SK-N-SH (cell line): Measurements from ENCODE around the gene RASAL3. TPM values are rescaled to one million over a fixed set of nuclear protein-coding genes. Genes with fewer than 3 reads are reported as not detected.

ENCODE experiments used
- CTCF ChIA-PET: fragments of 300-600, 350-600 bp; formaldehyde crosslinking; extraction: SDS; loops from one replicate; lab custom pipeline; 2021; lab: Yijun Ruan, JAX
- POLR2A ChIA-PET: fragments of 350-600 bp; sonication (Branson Sonifier 250); formaldehyde crosslinking; extraction: SDS; loops from one replicate; lab custom pipeline; 2020; ENCODE audit warnings: antibody characterized with exemption, inconsistent platforms; lab: Yijun Ruan, JAX
- DNase-seq: peaks from one replicate; pipeline ENCODE4 v3.0.0; 2012
- H2AFZ ChIP-seq: fragments of 200-600 bp; sonication (generic); 2 replicates; pipeline ENCODE4 v1.8.1; 2016; ENCODE audit warnings: antibody characterized with exemption, mild to moderate bottlenecking, low read depth
- H3F3A ChIP-seq: fragments of 200-600 bp; sonication (generic); replicated peaks from 2 replicates; pipeline ENCODE3; 2016; ENCODE audit warnings: antibody characterized with exemption, mild to moderate bottlenecking; ENCODE audit not compliant: insufficient read depth
- H3K27ac ChIP-seq, 2 experiments: fragments of 200-500 bp in 1 of 2; fragments of 200-600 bp in 1 of 2; sonication (Bioruptor generic) in 1 of 2; sonication (generic), shearing (Covaris generic) in 1 of 2; 2 replicates each; pipeline versions ENCODE4 v1.5.1 to v1.6.1; 2014 to 2016; ENCODE audit warnings: low read depth in 2 of 2, inconsistent platforms in 1 of 2, low read length in 1 of 2, mild to moderate bottlenecking in 1 of 2, mixed read lengths in 1 of 2
- H3K27me3 ChIP-seq: fragments of 200-600 bp; sonication (generic), shearing (Covaris generic); 2 replicates; pipeline ENCODE4 v1.6.1; 2016; ENCODE audit warnings: mixed run types; ENCODE audit not compliant: insufficient read depth
- H3K36me3 ChIP-seq, 2 experiments: fragments of 200-500 bp in 1 of 2; fragments of 200-600 bp in 1 of 2; sonication (Bioruptor generic) in 1 of 2; sonication (generic) in 1 of 2; replicated peaks in 1 of 2; 2 replicates each; pipeline versions ENCODE3 to v1.5.1; 2014 to 2016; ENCODE audit warnings: low read length in 1 of 2, mild to moderate bottlenecking in 1 of 2; ENCODE audit not compliant: insufficient read depth in 2 of 2, control insufficient read depth in 1 of 2
- H3K4me1 ChIP-seq, 2 experiments: fragments of 200-500 bp in 1 of 2; fragments of 200-600 bp in 1 of 2; sonication (Bioruptor generic) in 1 of 2; sonication (generic), shearing (Covaris generic) in 1 of 2; 2 replicates each; pipeline versions ENCODE4 v1.5.1 to v1.6.1; 2014 to 2016; ENCODE audit warnings: low read depth in 1 of 2, low read length in 1 of 2, mixed run types in 1 of 2; ENCODE audit not compliant: insufficient read depth in 2 of 2, control insufficient read depth in 1 of 2
- H3K4me2 ChIP-seq: fragments of 200-600 bp; sonication (generic), shearing (Covaris generic); 2 replicates; pipeline ENCODE4 v1.6.1; 2017; ENCODE audit warnings: mixed run types
- H3K4me3 ChIP-seq, 2 experiments: fragments of 200-500 bp in 1 of 2; fragments of 200-600 bp in 1 of 2; sonication (Bioruptor generic) in 1 of 2; sonication (generic), shearing (Covaris generic) in 1 of 2; 2 replicates each; pipeline versions ENCODE4 v1.5.1 to v1.8.1; 2014 to 2016; ENCODE audit warnings: low read depth in 2 of 2, inconsistent platforms in 1 of 2, low read length in 1 of 2, mild to moderate bottlenecking in 1 of 2, mixed read lengths in 1 of 2, moderate library complexity in 1 of 2
- H3K79me2 ChIP-seq: fragments of 200-600 bp; sonication (generic); 2 replicates; pipeline ENCODE4 v1.8.1; 2017; ENCODE audit warnings: mild to moderate bottlenecking; ENCODE audit not compliant: insufficient read depth
- H3K9ac ChIP-seq: fragments of 200-600 bp; sonication (generic); 2 replicates; pipeline ENCODE4 v1.6.1; 2017; ENCODE audit warnings: mixed run types
- H3K9me2 ChIP-seq: fragments of 200-600 bp; sonication (generic); 2 replicates; pipeline ENCODE4 v1.6.1; 2017; ENCODE audit warnings: mixed run types
- H3K9me3 ChIP-seq: fragments of 200-600 bp; sonication (generic); 2 replicates; pipeline ENCODE4 v1.6.1; 2017; ENCODE audit warnings: mixed run types, mild to moderate bottlenecking, moderate library complexity
- H4K20me1 ChIP-seq: fragments of 200-600 bp; sonication (generic); 2 replicates; pipeline ENCODE4 v1.6.1; 2017; ENCODE audit warnings: mild to moderate bottlenecking, mixed run types; ENCODE audit not compliant: insufficient read depth
- ELF1 ChIP-seq: IDR thresholded peaks from 2 replicates; pipeline ENCODE4 v1.4.0; 2012
- EZH2phosphoT487 ChIP-seq: fragments of 200-600 bp; sonication (generic); IDR thresholded peaks from 2 replicates; pipeline ENCODE4 v1.6.1; 2017; ENCODE audit warnings: low read depth, mixed run types, mild to moderate bottlenecking, antibody characterized with exemption, moderate library complexity, borderline replicate concordance
- FOSL2 ChIP-seq: IDR thresholded peaks from 2 replicates; pipeline ENCODE4 v1.4.0; 2012; ENCODE audit warnings: low read depth, mild to moderate bottlenecking, moderate library complexity, borderline replicate concordance
- FOXJ3 ChIP-seq: sonication (generic); formaldehyde crosslinking; IDR thresholded peaks from 2 replicates; pipeline ENCODE4 v1.5.1; 2020; ENCODE audit warnings: mild to moderate bottlenecking, missing genetic modification reagents
- FOXM1 ChIP-seq: IDR thresholded peaks from 2 replicates; pipeline ENCODE4 v1.4.0; 2012; ENCODE audit warnings: low read depth, mild to moderate bottlenecking
- GABPA ChIP-seq: IDR thresholded peaks from 2 replicates; pipeline ENCODE4 v1.4.0; 2012; ENCODE audit warnings: low read depth, mild to moderate bottlenecking
- GATA2 ChIP-seq: sonication (generic); formaldehyde crosslinking; IDR thresholded peaks from 2 replicates; pipeline ENCODE4 v1.5.0; 2020; ENCODE audit warnings: mild to moderate bottlenecking, missing genetic modification reagents
- MEF2A ChIP-seq: IDR thresholded peaks from 2 replicates; pipeline ENCODE4 v1.4.0; 2012; ENCODE audit warnings: low read depth, borderline replicate concordance
- NRF1 ChIP-seq: IDR thresholded peaks from 2 replicates; pipeline ENCODE4 v1.6.1; 2012; ENCODE audit warnings: low read depth, mild to moderate bottlenecking, low read length
- RXRA ChIP-seq: IDR thresholded peaks from 2 replicates; pipeline ENCODE4 v1.4.0; 2012; ENCODE audit warnings: low read depth, mild to moderate bottlenecking, borderline replicate concordance
- TAF1 ChIP-seq: IDR thresholded peaks from 2 replicates; pipeline ENCODE4 v1.6.1; 2012; ENCODE audit warnings: low read depth, mild to moderate bottlenecking, low read length, moderate library complexity, borderline replicate concordance
- TCF12 ChIP-seq: IDR thresholded peaks from 2 replicates; pipeline ENCODE4 v1.4.0; 2012
- TEAD4 ChIP-seq: IDR thresholded peaks from 2 replicates; pipeline ENCODE4 v1.4.0; 2012; ENCODE audit warnings: mild to moderate bottlenecking, borderline replicate concordance; ENCODE audit not compliant: insufficient read depth
- YY1 ChIP-seq: IDR thresholded peaks from 2 replicates; pipeline ENCODE4 v1.4.0; 2012; ENCODE audit warnings: low read depth, mild to moderate bottlenecking
- WGBS: methylation state at CpG from one replicate; pipeline ENCODE4 v1.1.6; 2017; ENCODE audit warnings: low lambda C conversion rate; 5-methylcytosine and 5-hydroxymethylcytosine counted together
- polyA plus RNA-seq, 3 experiments: library from polyadenylated mRNA; depleted of rRNA; stranded (reverse); fragments of >200 nt; gene quantifications; 2 replicates each; pipeline ENCODE4 v1.2.3, GENCODE V29; 2012
- TF ChIP-seq, protein P1 (sequence below): IDR thresholded peaks from 2 replicates; pipeline ENCODE4 v1.6.1; 2012; ENCODE audit warnings: mild to moderate bottlenecking, low read depth, low read length, moderate library complexity
- TF ChIP-seq, protein P2 (sequence below): fragments of 150-350 bp; IDR thresholded peaks from 2 replicates; pipeline ENCODE4 v1.6.1; 2016; ENCODE audit warnings: mild to moderate bottlenecking, low read depth, low read length
- TF ChIP-seq, protein P3 (sequence below): IDR thresholded peaks from 2 replicates; pipeline ENCODE4 v1.4.0; 2012; ENCODE audit warnings: low read depth, borderline replicate concordance

The RASAL3 gene
- 0.02 TPM in 2 replicates for polyA plus RNA-seq (2012; rRNA removed)
- polyA plus RNA-seq (2012; cell fraction: cytosol; rRNA removed): 0.01 and 0.04 TPM in 2 replicates
- polyA plus RNA-seq (2012; cell fraction: nucleus; rRNA removed): 0.05 and 0.28 TPM in 2 replicates

DNA sequence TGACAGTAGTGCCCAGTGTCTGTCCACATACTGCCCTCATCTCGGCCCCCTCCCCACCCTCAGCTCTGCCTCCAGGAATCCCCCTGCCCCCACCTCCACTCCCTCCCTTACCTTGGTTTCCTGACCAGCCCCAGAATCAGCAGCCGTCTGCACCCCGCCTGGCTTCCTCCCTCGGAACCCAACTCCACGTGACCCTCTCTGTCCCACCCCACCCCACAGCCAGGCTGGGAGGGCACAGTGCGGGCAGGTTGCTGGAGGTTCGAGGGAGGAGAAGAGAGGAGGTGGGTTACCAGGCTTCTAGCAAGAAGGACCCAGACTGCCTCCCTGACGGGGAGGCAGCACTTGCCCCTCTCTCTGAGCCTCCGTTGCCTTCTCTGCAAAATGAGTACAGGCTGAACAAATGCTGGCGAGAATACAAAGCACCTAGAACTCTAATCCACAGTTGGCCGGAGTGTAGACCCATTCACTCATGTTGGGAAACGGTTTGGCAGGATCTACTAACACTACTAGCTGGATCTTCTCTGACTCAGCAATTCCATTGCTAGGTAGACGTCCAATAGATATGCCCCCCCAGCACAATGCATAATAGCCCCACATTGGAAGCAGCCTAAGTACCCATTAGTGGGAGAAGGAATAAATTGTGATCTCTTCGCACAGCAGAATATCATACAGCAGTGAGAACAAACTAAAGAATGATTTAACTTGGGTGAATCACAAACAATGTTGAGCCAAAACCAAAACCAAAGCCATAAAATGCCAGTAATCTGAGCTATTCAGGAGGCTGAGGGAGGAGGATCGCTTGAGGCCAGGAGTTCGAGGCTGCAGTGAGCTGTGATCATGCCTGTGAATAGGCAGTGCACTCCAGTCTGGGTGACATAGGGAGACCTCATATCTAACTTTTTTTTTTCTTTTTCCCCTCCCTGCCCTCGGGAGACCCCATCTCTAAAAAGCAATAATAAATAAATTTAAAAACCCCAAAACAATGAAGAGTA is at the start of gene RASAL3:
Gene RASAL3, minus strand, starts transcription at position 151 of the 992 bp plus-strand sequence. CDS start 186 bp downstream, outside the sequence.
- 39% methylated on average over 16 of the region's 17 CpGs for WGBS
- Histone ChIP-seq H3K9ac (no peak within 1 kb of the TSS), H3K36me3 (no peaks in the 10 kb centered on the region), H4K20me1 (no peaks in the 10 kb centered on the region), H2AFZ (no peak within 1 kb of the TSS), H3K9me2 (no peaks in the 10 kb centered on the region), H3K9me3 (no peaks in the 10 kb centered on the region), H3K4me2 (no peak within 1 kb of the TSS), H3K27ac (no peak within 1 kb of the TSS), H3F3A (peaks cover 8% of the 10 kb centered on the region)
- POLR2A ChIA-PET: no interaction called here
- DNase-seq: no peak
- TF ChIP-seq EZH2phosphoT487 (no peak), GABPA (no peak), FOXM1 (no peak), GATA2 (CRISPR knock-in tag) (no peak), FOSL2 (no peak), TCF12 (no peak), TAF1 (no peak), TEAD4 (no peak)
- TF ChIP-seq, protein P1, sequence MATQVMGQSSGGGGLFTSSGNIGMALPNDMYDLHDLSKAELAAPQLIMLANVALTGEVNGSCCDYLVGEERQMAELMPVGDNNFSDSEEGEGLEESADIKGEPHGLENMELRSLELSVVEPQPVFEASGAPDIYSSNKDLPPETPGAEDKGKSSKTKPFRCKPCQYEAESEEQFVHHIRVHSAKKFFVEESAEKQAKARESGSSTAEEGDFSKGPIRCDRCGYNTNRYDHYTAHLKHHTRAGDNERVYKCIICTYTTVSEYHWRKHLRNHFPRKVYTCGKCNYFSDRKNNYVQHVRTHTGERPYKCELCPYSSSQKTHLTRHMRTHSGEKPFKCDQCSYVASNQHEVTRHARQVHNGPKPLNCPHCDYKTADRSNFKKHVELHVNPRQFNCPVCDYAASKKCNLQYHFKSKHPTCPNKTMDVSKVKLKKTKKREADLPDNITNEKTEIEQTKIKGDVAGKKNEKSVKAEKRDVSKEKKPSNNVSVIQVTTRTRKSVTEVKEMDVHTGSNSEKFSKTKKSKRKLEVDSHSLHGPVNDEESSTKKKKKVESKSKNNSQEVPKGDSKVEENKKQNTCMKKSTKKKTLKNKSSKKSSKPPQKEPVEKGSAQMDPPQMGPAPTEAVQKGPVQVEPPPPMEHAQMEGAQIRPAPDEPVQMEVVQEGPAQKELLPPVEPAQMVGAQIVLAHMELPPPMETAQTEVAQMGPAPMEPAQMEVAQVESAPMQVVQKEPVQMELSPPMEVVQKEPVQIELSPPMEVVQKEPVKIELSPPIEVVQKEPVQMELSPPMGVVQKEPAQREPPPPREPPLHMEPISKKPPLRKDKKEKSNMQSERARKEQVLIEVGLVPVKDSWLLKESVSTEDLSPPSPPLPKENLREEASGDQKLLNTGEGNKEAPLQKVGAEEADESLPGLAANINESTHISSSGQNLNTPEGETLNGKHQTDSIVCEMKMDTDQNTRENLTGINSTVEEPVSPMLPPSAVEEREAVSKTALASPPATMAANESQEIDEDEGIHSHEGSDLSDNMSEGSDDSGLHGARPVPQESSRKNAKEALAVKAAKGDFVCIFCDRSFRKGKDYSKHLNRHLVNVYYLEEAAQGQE: no peak
- TF ChIP-seq, all 33 proteins: peak for 0
- peaks cover 32% of the 10 kb centered on the region for H3K27me3 ChIP-seq
- H3K79me2 ChIP-seq: no peaks in the 10 kb centered on the region
- H3K4me1 ChIP-seq: no peaks in the 10 kb centered on the region
- CTCF ChIA-PET: no interaction called here
- H3K4me3 ChIP-seq: no peak within 1 kb of the TSS

DNA sequence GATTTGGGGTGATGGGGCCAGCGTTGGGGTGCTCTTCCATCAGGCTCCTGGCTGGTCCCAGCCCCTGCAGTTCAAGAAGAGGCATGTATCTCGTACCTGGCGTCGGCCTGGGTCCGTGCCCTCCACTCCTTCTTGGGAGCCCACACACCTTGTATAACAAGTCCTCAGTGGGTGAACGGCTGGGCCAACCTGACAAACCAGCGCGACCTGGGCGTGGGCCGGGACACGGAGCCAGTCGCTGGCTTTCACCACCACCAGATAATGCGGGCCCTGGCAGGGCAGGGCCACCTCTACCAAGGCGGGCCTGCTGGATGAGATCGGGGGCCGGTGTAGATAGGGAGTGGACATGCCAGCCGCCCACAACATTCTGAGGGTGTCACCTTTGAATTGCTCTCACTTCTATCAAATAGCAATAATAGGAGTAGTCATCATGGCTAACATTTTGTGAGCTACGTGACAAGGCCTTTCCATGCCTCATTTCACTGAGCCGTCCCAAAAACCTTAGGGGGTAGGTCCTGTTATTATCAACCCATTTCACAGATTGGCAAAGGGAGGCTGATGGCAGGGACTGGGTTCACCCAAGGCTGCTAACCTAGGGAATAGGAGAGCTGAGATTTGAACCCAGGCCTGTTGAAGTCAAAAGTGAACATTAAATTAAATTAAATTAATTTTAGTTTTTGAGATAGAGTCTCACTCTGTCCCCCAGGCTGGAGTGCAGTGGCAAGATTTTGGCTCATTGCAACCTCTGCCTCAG is 47.5 kb upstream of the RASAL3 start:
- Histone ChIP-seq H3K9me2 (no peaks in the 10 kb centered on the region), H3K27me3 (peaks cover 43% of the 10 kb centered on the region), H3K4me3 (no peak overlapping the region), H2AFZ (no peak overlapping the region), H3F3A (no peaks in the 10 kb centered on the region), H3K4me2 (no peak overlapping the region), H3K36me3 (no peaks in the 10 kb centered on the region), H4K20me1 (no peaks in the 10 kb centered on the region), H3K27ac (no peak overlapping the region), H3K4me1 (no peaks in the 10 kb centered on the region), H3K9ac (no peak overlapping the region), H3K79me2 (no peaks in the 10 kb centered on the region), H3K9me3 (no peaks in the 10 kb centered on the region)
- POLR2A ChIA-PET: no interaction called here
- TF ChIP-seq TEAD4 (no peak), FOXJ3 (CRISPR knock-in tag) (no peak), YY1 (no peak), MEF2A (no peak), NRF1 (no peak), TCF12 (no peak), ELF1 (no peak), TAF1 (no peak), FOSL2 (no peak), RXRA (no peak)
- TF ChIP-seq, protein P2, sequence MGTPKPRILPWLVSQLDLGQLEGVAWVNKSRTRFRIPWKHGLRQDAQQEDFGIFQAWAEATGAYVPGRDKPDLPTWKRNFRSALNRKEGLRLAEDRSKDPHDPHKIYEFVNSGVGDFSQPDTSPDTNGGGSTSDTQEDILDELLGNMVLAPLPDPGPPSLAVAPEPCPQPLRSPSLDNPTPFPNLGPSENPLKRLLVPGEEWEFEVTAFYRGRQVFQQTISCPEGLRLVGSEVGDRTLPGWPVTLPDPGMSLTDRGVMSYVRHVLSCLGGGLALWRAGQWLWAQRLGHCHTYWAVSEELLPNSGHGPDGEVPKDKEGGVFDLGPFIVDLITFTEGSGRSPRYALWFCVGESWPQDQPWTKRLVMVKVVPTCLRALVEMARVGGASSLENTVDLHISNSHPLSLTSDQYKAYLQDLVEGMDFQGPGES: no peak
- TF ChIP-seq, protein P3, sequence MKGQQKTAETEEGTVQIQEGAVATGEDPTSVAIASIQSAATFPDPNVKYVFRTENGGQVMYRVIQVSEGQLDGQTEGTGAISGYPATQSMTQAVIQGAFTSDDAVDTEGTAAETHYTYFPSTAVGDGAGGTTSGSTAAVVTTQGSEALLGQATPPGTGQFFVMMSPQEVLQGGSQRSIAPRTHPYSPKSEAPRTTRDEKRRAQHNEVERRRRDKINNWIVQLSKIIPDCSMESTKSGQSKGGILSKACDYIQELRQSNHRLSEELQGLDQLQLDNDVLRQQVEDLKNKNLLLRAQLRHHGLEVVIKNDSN: no peak
- DNase-seq: no peak
- WGBS: 13% methylated on average over 10 of the region's 19 CpGs
- CTCF ChIA-PET: no interaction called here
